Natural killer cell (primary cell): ENCODE data around the gene THSD4. TPM values are rescaled to one million over a fixed set of nuclear protein-coding genes. Genes with fewer than 3 reads are reported as not detected.

Experiments used
- ATAC-seq, 3 donors: fragments of 150-1000 bp in 2 of 3; fragments of 200-7000 bp in 1 of 3; cut with Tn5 transposase; 1 replicate in 1 of 3; 2 replicates in 2 of 3; pipeline ENCODE4 v1.10.0; 2021; ENCODE audit warnings: mild to moderate bottlenecking in 2 of 3, moderate library complexity in 2 of 3
- DNase-seq, 2 donors: peaks; one replicate each; pipeline versions ENCODE4 v3.0.0 to v3.0.0-alpha.2; 2013 to 2021; ENCODE audit warnings: mixed read lengths in 1 of 2
- H3K27ac ChIP-seq: one replicate; pipeline ENCODE4 v1.5.1; 2013; ENCODE audit warnings: mild to moderate bottlenecking, low read length
- H3K27me3 ChIP-seq: one replicate; pipeline ENCODE4 v1.6.1; 2013; ENCODE audit warnings: low read length; ENCODE audit not compliant: control insufficient read depth, insufficient read depth
- H3K36me3 ChIP-seq: one replicate; pipeline ENCODE4 v1.6.1; 2013; ENCODE audit warnings: low read length; ENCODE audit not compliant: control insufficient read depth, insufficient read depth
- H3K4me1 ChIP-seq: one replicate; pipeline ENCODE4 v1.6.1; 2013; ENCODE audit warnings: low read length; ENCODE audit not compliant: control insufficient read depth, insufficient read depth
- H3K4me3 ChIP-seq: one replicate; pipeline ENCODE4 v1.5.1; 2013; ENCODE audit warnings: low read length
- H3K9me3 ChIP-seq: one replicate; pipeline ENCODE4 v1.6.1; 2013; ENCODE audit warnings: low read length; ENCODE audit not compliant: control insufficient read depth, insufficient read depth
- H3K27ac Mint-ChIP-seq, 2 donors: one replicate each; pipeline ENCODE4 v1.8.0; 2022; ENCODE audit warnings: mild to moderate bottlenecking in 2 of 2, mixed read lengths in 2 of 2, moderate library complexity in 1 of 2
- H3K27me3 Mint-ChIP-seq, 2 donors: one replicate each; pipeline ENCODE4 v1.8.0; 2022; ENCODE audit warnings: low read depth in 2 of 2, mixed read lengths in 2 of 2
- H3K36me3 Mint-ChIP-seq: one replicate; pipeline ENCODE4 v1.8.0; 2022; ENCODE audit warnings: mixed read lengths
- H3K4me1 Mint-ChIP-seq, 2 donors: one replicate each; pipeline ENCODE4 v1.8.0; 2022; ENCODE audit warnings: mixed read lengths in 2 of 2
- H3K4me3 Mint-ChIP-seq: one replicate; pipeline ENCODE4 v1.8.0; 2022; ENCODE audit warnings: mild to moderate bottlenecking, moderate library complexity, mixed read lengths
- H3K9me3 Mint-ChIP-seq, 2 donors: one replicate each; pipeline ENCODE4 v1.8.0; 2022; ENCODE audit warnings: mixed read lengths in 2 of 2
- WGBS: methylation state at CpG from one replicate; pipeline ENCODE4 v1.1.7; 2013; ENCODE audit warnings: missing lambda C conversion rate; ENCODE audit not compliant: insufficient coverage; 5-methylcytosine and 5-hydroxymethylcytosine counted together
- intact Hi-C: fragments of 100-400 bp; cut with micrococcal nuclease; formaldehyde crosslinking; loops from one replicate; pipeline ENCODE4 v1.14.2; 2022
- total RNA-seq, 4 donors: library from RNA; stranded (reverse); fragments of 120-200 nt in 1 of 4; gene quantifications; one replicate each; pipeline versions ENCODE4 v1.2.3 to v1.2.4, GENCODE V29; 2013 to 2022
- TF ChIP-seq, protein P1 (sequence below): fragments of 200-600 bp; IDR thresholded peaks from one replicate; pipeline ENCODE4 v1.8.0; 2022; ENCODE audit warnings: antibody characterized with exemption

THSD4 gene
- total RNA-seq, 3 donors from 2014 or later (not counting 1 experiment from before 2014, with no cell fraction given), result not detected

DNA sequence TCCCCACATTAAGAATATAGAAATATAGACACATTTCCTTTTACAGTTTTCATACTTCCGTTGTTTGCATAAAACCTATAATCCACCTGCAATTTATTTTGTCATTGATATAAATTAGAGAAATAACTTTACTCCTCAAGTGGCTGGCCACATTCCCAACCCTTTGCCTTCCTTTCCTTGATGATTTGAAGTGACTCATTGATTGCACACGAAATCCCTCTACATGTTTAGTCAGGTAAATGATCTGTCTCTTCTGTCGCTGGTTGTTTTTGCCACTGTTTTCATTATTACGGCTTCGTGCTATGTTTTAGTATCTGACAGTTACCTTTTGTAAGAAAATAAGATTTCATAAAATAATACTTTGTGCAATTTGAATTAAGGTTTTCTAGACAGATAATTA, 422.9 kb downstream of the THSD4 start:
- no peaks in the 10 kb centered on the region for H3K27me3 ChIP-seq
- DNase-seq (no peak), ATAC-seq (no peak)
- Mint-ChIP-seq H3K9me3 (no peaks in the 10 kb centered on the region), H3K4me1 (no peaks in the 10 kb centered on the region), H3K36me3 (no peaks in the 10 kb centered on the region), H3K27me3 (peaks cover 20 to 27% of the 10 kb centered on the region in 2 donors), H3K27ac (no peak overlapping the region), H3K4me3 (no peak overlapping the region)
- H3K36me3 ChIP-seq, result no peaks in the 10 kb centered on the region
- intact Hi-C loops, result no loop called here
- WGBS, result 97% methylated on average over 4 of the region's 5 CpGs
- H3K9me3 ChIP-seq, result no peaks in the 10 kb centered on the region
- no peak overlapping the region for H3K4me3 ChIP-seq
- no peak overlapping the region for H3K27ac ChIP-seq
- H3K4me1 ChIP-seq, result no peaks in the 10 kb centered on the region
- TF ChIP-seq, protein P1, sequence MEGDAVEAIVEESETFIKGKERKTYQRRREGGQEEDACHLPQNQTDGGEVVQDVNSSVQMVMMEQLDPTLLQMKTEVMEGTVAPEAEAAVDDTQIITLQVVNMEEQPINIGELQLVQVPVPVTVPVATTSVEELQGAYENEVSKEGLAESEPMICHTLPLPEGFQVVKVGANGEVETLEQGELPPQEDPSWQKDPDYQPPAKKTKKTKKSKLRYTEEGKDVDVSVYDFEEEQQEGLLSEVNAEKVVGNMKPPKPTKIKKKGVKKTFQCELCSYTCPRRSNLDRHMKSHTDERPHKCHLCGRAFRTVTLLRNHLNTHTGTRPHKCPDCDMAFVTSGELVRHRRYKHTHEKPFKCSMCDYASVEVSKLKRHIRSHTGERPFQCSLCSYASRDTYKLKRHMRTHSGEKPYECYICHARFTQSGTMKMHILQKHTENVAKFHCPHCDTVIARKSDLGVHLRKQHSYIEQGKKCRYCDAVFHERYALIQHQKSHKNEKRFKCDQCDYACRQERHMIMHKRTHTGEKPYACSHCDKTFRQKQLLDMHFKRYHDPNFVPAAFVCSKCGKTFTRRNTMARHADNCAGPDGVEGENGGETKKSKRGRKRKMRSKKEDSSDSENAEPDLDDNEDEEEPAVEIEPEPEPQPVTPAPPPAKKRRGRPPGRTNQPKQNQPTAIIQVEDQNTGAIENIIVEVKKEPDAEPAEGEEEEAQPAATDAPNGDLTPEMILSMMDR, result no peak

DNA sequence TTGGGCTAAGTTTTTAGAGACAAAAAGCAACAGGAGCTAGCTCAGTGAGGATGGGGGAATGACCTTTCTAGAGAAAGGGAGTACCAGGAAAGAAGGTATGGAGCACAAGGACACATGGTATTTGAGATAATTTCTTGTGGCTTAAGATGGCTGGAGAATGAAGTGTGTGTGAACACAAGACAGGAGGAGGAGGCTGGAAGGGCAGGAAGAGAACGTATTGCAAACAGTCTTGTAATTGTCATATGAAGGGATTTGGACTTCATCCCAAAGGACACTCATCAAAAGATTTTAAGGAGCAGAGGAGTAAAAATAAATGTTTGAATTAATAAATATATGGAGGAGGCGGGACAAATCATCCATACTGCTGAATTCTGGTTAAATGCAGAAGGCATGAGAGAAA, 426.5 kb downstream of the THSD4 start:
- TF ChIP-seq, protein P1, result no peak
- Mint-ChIP-seq H3K9me3 (no peaks in the 10 kb centered on the region), H3K27me3 (peaks cover 18 to 31% of the 10 kb centered on the region in 2 donors), H3K27ac (no peak overlapping the region), H3K4me3 (no peak overlapping the region), H3K36me3 (no peaks in the 10 kb centered on the region), H3K4me1 (no peaks in the 10 kb centered on the region)
- Histone ChIP-seq H3K9me3 (no peaks in the 10 kb centered on the region), H3K4me3 (no peak overlapping the region), H3K27me3 (no peaks in the 10 kb centered on the region), H3K4me1 (no peaks in the 10 kb centered on the region), H3K27ac (no peak overlapping the region), H3K36me3 (no peaks in the 10 kb centered on the region)
- WGBS, result 86% methylated on average over 2 of the region's 2 CpGs
- ATAC-seq (no peak), DNase-seq (no peak)
- intact Hi-C loops, result no loop called here

DNA sequence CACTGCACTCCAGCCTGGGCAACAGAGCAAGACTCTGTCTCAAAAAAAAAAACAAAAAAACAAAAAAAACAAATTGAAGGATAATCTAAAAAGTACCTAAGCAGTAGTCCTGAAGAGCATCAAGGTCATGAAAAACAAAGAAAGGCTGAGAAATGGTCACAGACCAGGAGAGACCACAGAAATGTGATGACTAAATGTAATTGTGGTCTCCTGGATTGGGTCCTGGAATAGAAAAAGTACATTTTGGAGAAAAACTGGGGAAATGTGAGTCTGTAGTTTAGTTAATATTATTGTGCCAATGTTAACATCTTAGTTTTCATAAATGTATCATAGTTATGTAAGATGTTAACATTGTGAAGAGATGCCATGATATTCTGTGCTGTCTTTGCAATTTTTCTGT, 427.6 kb downstream of the THSD4 start:
- no peaks in the 10 kb centered on the region for H3K9me3 ChIP-seq
- H3K27me3 Mint-ChIP-seq, result peaks cover 12 to 31% of the 10 kb centered on the region in 2 donors
- intact Hi-C loops, result no loop called here

DNA sequence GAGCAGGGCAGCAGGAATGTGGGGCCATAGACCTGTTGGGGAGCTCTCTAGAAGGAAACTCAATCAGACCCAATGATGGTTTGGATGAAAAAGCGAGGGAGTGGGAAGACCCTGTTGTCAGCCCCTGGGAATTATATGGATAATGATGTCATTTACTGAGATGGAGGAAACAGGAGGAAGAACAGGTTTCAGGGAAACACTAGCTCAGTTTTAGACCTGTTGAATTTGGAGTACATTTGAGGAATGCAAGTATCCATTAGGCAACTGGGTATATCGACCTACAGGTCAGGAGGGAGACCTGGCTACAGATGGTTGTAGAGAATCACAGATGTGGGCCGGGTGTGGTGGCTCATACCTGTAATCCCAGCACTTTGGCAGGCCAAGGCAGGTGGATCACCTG, 428.1 kb downstream of the THSD4 start:
- WGBS, result 73% methylated on average over 3 of the region's 3 CpGs

More for the DNA sequence above, 427.6 kb downstream of the THSD4 start:
- H3K4me1 ChIP-seq, result no peaks in the 10 kb centered on the region
- Mint-ChIP-seq H3K4me3 (no peak overlapping the region), H3K9me3 (no peaks in the 10 kb centered on the region), H3K36me3 (no peaks in the 10 kb centered on the region), H3K27ac (no peak overlapping the region), H3K4me1 (no peaks in the 10 kb centered on the region)
- no peak overlapping the region for H3K27ac ChIP-seq
- no peak for DNase-seq
- ATAC-seq, result no peak
- no peaks in the 10 kb centered on the region for H3K27me3 ChIP-seq
- no peaks in the 10 kb centered on the region for H3K36me3 ChIP-seq
- TF ChIP-seq, protein P1, result no peak
- H3K4me3 ChIP-seq, result no peak overlapping the region

More for the DNA sequence above, 428.1 kb downstream of the THSD4 start:
- intact Hi-C loops, result no loop called here
- H3K4me1 ChIP-seq, result no peaks in the 10 kb centered on the region
- ATAC-seq, result no peak
- no peak overlapping the region for H3K4me3 ChIP-seq
- no peaks in the 10 kb centered on the region for H3K36me3 ChIP-seq
- H3K36me3 Mint-ChIP-seq, result no peaks in the 10 kb centered on the region
- no peaks in the 10 kb centered on the region for H3K9me3 ChIP-seq
- TF ChIP-seq, protein P1, result no peak
- H3K9me3 Mint-ChIP-seq, result no peaks in the 10 kb centered on the region
- H3K4me1 Mint-ChIP-seq, result no peaks in the 10 kb centered on the region
- H3K27me3 Mint-ChIP-seq, result peaks cover 12 to 26% of the 10 kb centered on the region in 2 donors
- no peak overlapping the region for H3K4me3 Mint-ChIP-seq
- H3K27ac ChIP-seq, result no peak overlapping the region
- no peak for DNase-seq
- H3K27me3 ChIP-seq, result no peaks in the 10 kb centered on the region
- no peak overlapping the region for H3K27ac Mint-ChIP-seq
